Measurements from ENCODE around the gene KIAA1755. TPM values are rescaled to one million over a fixed set of nuclear protein-coding genes. Genes with fewer than 3 reads are reported as not detected.
"Not testable (repeated sequence)": the region's sequence is repeated elsewhere in the genome, so short reads cannot be mapped to it uniquely, and the experiment has no call there.

Gene KIAA1755
- total and polyA plus RNA-seq, 3 experiments from 2014 or later, result not detected

GRCh38 chr20:38283236-38283635 lies 22.7 kb upstream of the KIAA1755 start:
- Mint-ChIP-seq H3K36me3 (no peaks in the 10 kb centered on the region), H3K27ac (no peak overlapping the region), H3K27me3 (peaks cover 5 to 19% of the 10 kb centered on the region in 2 donors), H3K9me3 (no peaks in the 10 kb centered on the region), H3K4me1 (peaks cover 0 to 3% (median 0%) of the 10 kb centered on the region in 3 donors), H3K4me3 (no peak overlapping the region)
- no peak overlapping the region for H3K4me3 ChIP-seq (ENCODE audit: low read length)
- H3K27me3 ChIP-seq (ENCODE audit: insufficient read depth, low read length, poor library complexity, severe bottlenecking), result no peaks in the 10 kb centered on the region
- ChIA-PET CTCF (no interaction called here), POLR2A (no interaction called here)
- no peak overlapping the region for H3K27ac ChIP-seq (ENCODE audit: low read depth, low read length)
- no peak for DNase-seq
- H3K36me3 ChIP-seq (ENCODE audit: insufficient read depth, low read length), result no peaks in the 10 kb centered on the region
- no peaks in the 10 kb centered on the region for H3K9me3 ChIP-seq (ENCODE audit: low read length)
- no peaks in the 10 kb centered on the region for H3K4me1 ChIP-seq (ENCODE audit: insufficient read depth, low read length)

GRCh38 chr20:38281176-38281915 lies 20.8 kb upstream of the KIAA1755 start:
- DNase-seq; H3K27me3 Mint-ChIP-seq; H3K9me3 Mint-ChIP-seq; H3K36me3 ChIP-seq (ENCODE audit: insufficient read depth, low read length); H3K4me1 Mint-ChIP-seq; H3K27me3 ChIP-seq (ENCODE audit: insufficient read depth, low read length, poor library complexity, severe bottlenecking); H3K4me1 ChIP-seq (ENCODE audit: insufficient read depth, low read length); H3K4me3 Mint-ChIP-seq; CTCF ChIA-PET; H3K27ac ChIP-seq (ENCODE audit: low read depth, low read length); H3K36me3 Mint-ChIP-seq; H3K4me3 ChIP-seq (ENCODE audit: low read length); POLR2A ChIA-PET; H3K9me3 ChIP-seq (ENCODE audit: low read length): not testable (repeated sequence)
- H3K27ac Mint-ChIP-seq, result peak overlapping the region in 1 of 8 donors; percentile 36

- H3K4me1 Mint-ChIP-seq, result no peaks in the 10 kb centered on the region
- H3K4me1 ChIP-seq (ENCODE audit: insufficient read depth, low read length), result no peaks in the 10 kb centered on the region
- H3K4me3 Mint-ChIP-seq, result no peak overlapping the region
- peaks cover 4 to 7% of the 10 kb centered on the region in 2 donors for H3K27me3 Mint-ChIP-seq
- no peaks in the 10 kb centered on the region for H3K27me3 ChIP-seq (ENCODE audit: insufficient read depth, low read length, poor library complexity, severe bottlenecking)
- CTCF ChIA-PET, result interaction anchor here (1.3 kb wide), 1 partner anchor 23 kb away, joined by 3 read pairs; no protein-coding TSS in a partner anchor
- H3K4me3 ChIP-seq (ENCODE audit: low read length), result no peak overlapping the region
- H3K36me3 ChIP-seq (ENCODE audit: insufficient read depth, low read length), result no peaks in the 10 kb centered on the region
- H3K27ac ChIP-seq (ENCODE audit: low read depth, low read length), result no peak overlapping the region
- no peak overlapping the region for H3K27ac Mint-ChIP-seq
- DNase-seq, result no peak
- no peaks in the 10 kb centered on the region for H3K9me3 ChIP-seq (ENCODE audit: low read length)
- no peaks in the 10 kb centered on the region for H3K9me3 Mint-ChIP-seq
- no peaks in the 10 kb centered on the region for H3K36me3 Mint-ChIP-seq
- POLR2A ChIA-PET, result no interaction called here
Observed at GRCh38 chr20:38278763-38279162, 18.2 kb upstream of the KIAA1755 start.

GRCh38 chr20:38278131-38278530 lies 17.6 kb upstream of the KIAA1755 start:
- Histone ChIP-seq H3K27ac (ENCODE audit: low read depth, low read length) (no peak overlapping the region), H3K27me3 (ENCODE audit: insufficient read depth, low read length, poor library complexity, severe bottlenecking) (no peaks in the 10 kb centered on the region), H3K4me1 (ENCODE audit: insufficient read depth, low read length) (no peaks in the 10 kb centered on the region), H3K9me3 (ENCODE audit: low read length) (no peaks in the 10 kb centered on the region), H3K4me3 (ENCODE audit: low read length) (no peak overlapping the region), H3K36me3 (ENCODE audit: insufficient read depth, low read length) (no peaks in the 10 kb centered on the region)
- H3K4me1 Mint-ChIP-seq, result no peaks in the 10 kb centered on the region
- ChIA-PET CTCF (interaction anchor here (1.3 kb wide), 1 partner anchor 24 kb away, joined by 3 read pairs; no protein-coding TSS in a partner anchor), POLR2A (no interaction called here)
- H3K36me3 Mint-ChIP-seq, result no peaks in the 10 kb centered on the region
- peaks cover 2 to 4% of the 10 kb centered on the region in 2 donors for H3K27me3 Mint-ChIP-seq
- DNase-seq, result no peak
- no peaks in the 10 kb centered on the region for H3K9me3 Mint-ChIP-seq
- H3K27ac Mint-ChIP-seq, result no peak overlapping the region
- H3K4me3 Mint-ChIP-seq, result no peak overlapping the region

- H3K4me1 Mint-ChIP-seq, result no peaks in the 10 kb centered on the region
- POLR2A ChIA-PET, result no interaction called here
- no peak overlapping the region for H3K4me3 Mint-ChIP-seq
- no peaks in the 10 kb centered on the region for H3K4me1 ChIP-seq (ENCODE audit: insufficient read depth, low read length)
- no peak for DNase-seq
- H3K27ac Mint-ChIP-seq, result no peak overlapping the region
- no peak overlapping the region for H3K27ac ChIP-seq (ENCODE audit: low read depth, low read length)
- no peaks in the 10 kb centered on the region for H3K9me3 ChIP-seq (ENCODE audit: low read length)
- H3K36me3 Mint-ChIP-seq, result no peaks in the 10 kb centered on the region
- no peaks in the 10 kb centered on the region for H3K27me3 ChIP-seq (ENCODE audit: insufficient read depth, low read length, poor library complexity, severe bottlenecking)
- CTCF ChIA-PET, result interaction anchor here (1.3 kb wide), 1 partner anchor 24 kb away, joined by 3 read pairs; no protein-coding TSS in a partner anchor
- H3K4me3 ChIP-seq (ENCODE audit: low read length), result no peak overlapping the region
- no peaks in the 10 kb centered on the region for H3K36me3 ChIP-seq (ENCODE audit: insufficient read depth, low read length)
- no peaks in the 10 kb centered on the region for H3K9me3 Mint-ChIP-seq
- H3K27me3 Mint-ChIP-seq, result peaks cover 2 to 4% of the 10 kb centered on the region in 2 donors
Observed at GRCh38 chr20:38277691-38278090, 17.2 kb upstream of the KIAA1755 start.

GRCh38 chr20:38277285-38277684 lies 16.8 kb upstream of the KIAA1755 start:
- POLR2A ChIA-PET, result no interaction called here

GRCh38 chr20:38275815-38276550 lies 15.4 kb upstream of the KIAA1755 start:
- no peak overlapping the region for H3K27ac Mint-ChIP-seq
- H3K9me3 ChIP-seq (ENCODE audit: low read length), result no peaks in the 10 kb centered on the region
- H3K4me3 ChIP-seq (ENCODE audit: low read length), result no peak overlapping the region
- H3K36me3 Mint-ChIP-seq, result no peaks in the 10 kb centered on the region
- ChIA-PET CTCF (no interaction called here), POLR2A (no interaction called here)
- H3K27me3 Mint-ChIP-seq, result peaks cover 4 to 10% of the 10 kb centered on the region in 2 donors
- no peak overlapping the region for H3K4me3 Mint-ChIP-seq
- no peaks in the 10 kb centered on the region for H3K27me3 ChIP-seq (ENCODE audit: insufficient read depth, low read length, poor library complexity, severe bottlenecking)
- no peaks in the 10 kb centered on the region for H3K36me3 ChIP-seq (ENCODE audit: insufficient read depth, low read length)
- no peaks in the 10 kb centered on the region for H3K4me1 Mint-ChIP-seq
- H3K27ac ChIP-seq (ENCODE audit: low read depth, low read length), result no peak overlapping the region
- no peaks in the 10 kb centered on the region for H3K4me1 ChIP-seq (ENCODE audit: insufficient read depth, low read length)
- H3K9me3 Mint-ChIP-seq, result no peaks in the 10 kb centered on the region
- DNase-seq, result no peak

More at GRCh38 chr20:38277285-38277684, 16.8 kb upstream of the KIAA1755 start:
- Histone ChIP-seq H3K27ac (ENCODE audit: low read depth, low read length) (no peak overlapping the region), H3K36me3 (ENCODE audit: insufficient read depth, low read length) (no peaks in the 10 kb centered on the region), H3K27me3 (ENCODE audit: insufficient read depth, low read length, poor library complexity, severe bottlenecking) (no peaks in the 10 kb centered on the region), H3K4me3 (ENCODE audit: low read length) (no peak overlapping the region), H3K9me3 (ENCODE audit: low read length) (no peaks in the 10 kb centered on the region), H3K4me1 (ENCODE audit: insufficient read depth, low read length) (no peaks in the 10 kb centered on the region)
- no peaks in the 10 kb centered on the region for H3K36me3 Mint-ChIP-seq
- H3K4me1 Mint-ChIP-seq, result no peaks in the 10 kb centered on the region
- H3K9me3 Mint-ChIP-seq, result no peaks in the 10 kb centered on the region
- peaks cover 2 to 4% of the 10 kb centered on the region in 2 donors for H3K27me3 Mint-ChIP-seq
- no peak overlapping the region for H3K4me3 Mint-ChIP-seq
- CTCF ChIA-PET, result interaction anchor here (1.3 kb wide), 1 partner anchor 25 kb away, joined by 3 read pairs; no protein-coding TSS in a partner anchor
- H3K27ac Mint-ChIP-seq, result no peak overlapping the region
- DNase-seq, result no peak

GRCh38 chr20:38272961-38273360 lies 12.4 kb upstream of the KIAA1755 start:
- H3K9me3 ChIP-seq (ENCODE audit: low read length), result no peaks in the 10 kb centered on the region
- DNase-seq, result no peak
- no peaks in the 10 kb centered on the region for H3K9me3 Mint-ChIP-seq
- H3K36me3 Mint-ChIP-seq, result no peaks in the 10 kb centered on the region
- H3K27me3 Mint-ChIP-seq, result peaks cover 9 to 29% of the 10 kb centered on the region in 2 donors
- no peaks in the 10 kb centered on the region for H3K36me3 ChIP-seq (ENCODE audit: insufficient read depth, low read length)
- CTCF ChIA-PET, result no interaction called here
- no peaks in the 10 kb centered on the region for H3K27me3 ChIP-seq (ENCODE audit: insufficient read depth, low read length, poor library complexity, severe bottlenecking)
- no peaks in the 10 kb centered on the region for H3K4me1 Mint-ChIP-seq
- H3K4me1 ChIP-seq (ENCODE audit: insufficient read depth, low read length), result no peaks in the 10 kb centered on the region
- no peak overlapping the region for H3K27ac ChIP-seq (ENCODE audit: low read depth, low read length)
- no peak overlapping the region for H3K4me3 Mint-ChIP-seq
- POLR2A ChIA-PET, result no interaction called here
- no peak overlapping the region for H3K4me3 ChIP-seq (ENCODE audit: low read length)
- H3K27ac Mint-ChIP-seq, result peak overlapping the region in 1 of 8 donors; percentile 27

All from CD8-positive, alpha-beta memory T cell (primary cell).